Activated naive CD4-positive, alpha-beta T cell treated with anti-CD3 and anti-CD28 coated beads, Interleukin-2, amount 50 U/mL, for 16 hours (primary cell): ENCODE measurements around the gene GUCA1A.
"Not testable (repeated sequence)": the region's sequence is repeated elsewhere in the genome, so short reads cannot be mapped to it uniquely, and the experiment has no call there.

Experiments
- DNase-seq: peaks from one replicate; pipeline ENCODE4 v3.0.0-alpha.2; 2020

The GUCA1A gene

DNA sequence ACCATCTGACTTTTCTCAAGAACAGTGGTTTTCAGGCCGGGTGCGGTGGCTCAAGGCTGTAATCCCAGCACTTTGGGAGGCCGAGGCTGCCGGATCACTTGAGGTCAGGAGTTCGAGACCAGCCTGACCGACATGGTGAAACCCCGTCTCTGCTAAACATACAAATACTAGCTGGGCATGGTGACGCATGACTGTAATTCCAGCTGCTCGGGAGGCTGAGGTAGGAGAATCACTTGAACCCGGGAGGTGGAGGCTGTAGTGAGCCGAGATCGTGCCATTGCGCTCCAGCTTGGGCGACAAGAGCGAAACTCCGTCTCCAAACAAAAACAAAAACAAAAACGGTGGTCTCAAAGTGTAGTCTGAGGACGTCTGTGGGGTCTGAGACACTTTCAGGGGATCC is 43.3 kb downstream of the GUCA1A start:
- DNase-seq = not testable (repeated sequence)

DNA sequence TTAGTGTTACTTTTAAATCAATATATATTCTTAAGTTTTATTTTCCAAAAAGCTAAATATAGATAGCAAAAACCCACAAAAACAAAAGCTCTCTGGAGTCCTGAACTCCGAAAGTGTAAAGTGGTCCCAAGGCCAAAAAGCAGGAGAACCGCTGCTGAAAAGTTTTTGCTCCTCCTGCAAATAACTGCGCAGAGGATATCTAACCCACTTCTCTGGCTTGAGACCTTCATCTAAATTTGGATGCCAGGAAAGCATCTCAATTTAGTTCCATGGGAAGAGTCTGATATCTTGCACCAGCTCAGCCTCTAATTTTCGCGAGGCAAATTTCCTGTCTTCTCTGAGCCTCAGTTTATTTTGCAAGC is 44.0 kb downstream of the GUCA1A start:
- no peak for DNase-seq

DNA sequence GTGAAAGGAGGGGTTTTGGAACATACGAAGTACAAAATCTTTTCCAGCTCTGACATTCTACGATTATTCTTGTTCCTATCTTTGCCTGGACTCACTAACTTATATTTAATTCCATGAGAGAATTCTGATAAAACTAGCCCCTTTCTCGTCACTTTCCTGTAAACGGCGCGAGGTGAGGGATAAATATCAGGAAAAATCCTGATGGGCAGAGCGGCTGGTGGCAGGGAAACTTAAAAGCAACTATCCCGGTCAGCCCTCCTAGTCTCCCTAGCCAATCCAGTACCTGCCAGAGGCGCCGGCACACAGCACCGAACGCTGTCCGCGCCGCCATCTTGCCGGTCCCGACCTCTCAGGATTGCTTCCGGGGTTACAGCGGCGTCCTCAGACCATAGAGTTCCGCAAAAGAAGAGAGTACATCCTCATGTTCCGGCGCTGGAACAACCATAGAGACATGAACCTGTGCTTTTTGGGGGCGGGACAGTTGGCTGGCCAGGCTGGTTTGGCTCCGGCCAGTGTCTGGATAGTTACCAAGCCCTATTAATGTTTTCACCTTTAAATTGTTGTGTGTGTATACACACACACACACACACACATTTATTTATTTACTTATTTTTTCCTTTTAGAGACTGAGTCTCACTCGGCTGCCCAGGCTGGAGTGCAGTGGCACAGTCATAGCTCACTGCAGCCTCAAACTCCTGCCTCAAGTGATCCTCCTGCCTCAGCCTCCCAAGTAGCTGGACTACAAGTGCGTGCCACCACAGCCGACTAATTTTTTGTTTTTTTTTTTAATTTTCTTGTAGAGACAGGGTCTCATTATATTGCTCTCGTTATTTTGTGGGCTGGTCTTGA is 44.6 kb downstream of the GUCA1A start, which contains the start of gene MRPS10:
Gene MRPS10, minus strand, starts transcription at position 343 of the 849 bp plus-strand sequence. Its CDS starts 12 bp downstream, at position 331.
- peak; percentile 89 for DNase-seq

DNA sequence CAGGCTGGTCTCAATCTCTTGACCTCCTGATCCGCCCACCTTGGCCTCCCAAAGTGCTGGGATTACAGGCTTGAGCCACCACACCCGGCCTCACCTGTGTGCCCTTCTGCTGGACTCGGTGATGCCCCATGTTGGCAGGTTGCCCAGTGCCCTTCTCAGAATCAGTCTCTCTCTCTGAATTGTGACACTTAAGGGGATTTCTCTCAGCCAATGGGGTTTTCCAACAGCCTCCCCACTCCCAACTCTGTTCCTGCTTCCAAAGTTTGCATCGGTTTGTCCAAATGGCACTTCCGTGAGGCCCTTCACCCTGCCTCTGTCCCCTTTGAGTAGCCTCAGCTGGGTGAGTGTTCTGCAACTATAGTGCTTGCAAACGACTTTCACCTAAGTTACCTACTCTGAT is 47.6 kb downstream of the GUCA1A start:
- no peak for DNase-seq

DNA sequence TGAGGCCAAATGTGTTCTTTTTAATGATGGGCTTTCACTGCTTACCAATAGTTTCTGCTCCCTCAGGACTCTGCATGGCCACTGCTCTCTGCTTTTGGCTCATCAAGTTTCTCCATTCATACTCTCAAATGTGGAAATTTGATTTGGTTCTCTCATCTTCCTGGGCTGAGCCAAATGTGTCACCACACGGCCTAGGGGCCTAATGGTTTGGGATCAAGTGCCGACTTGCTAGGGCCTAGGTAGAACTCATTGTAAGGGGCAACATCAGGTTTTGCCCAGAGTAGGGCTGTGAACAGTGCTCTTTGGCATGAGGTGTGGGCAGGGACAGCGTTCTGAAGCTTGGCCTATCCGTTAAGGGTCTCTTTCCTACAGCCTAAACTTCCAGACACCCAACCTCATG is 48.4 kb downstream of the GUCA1A start:
- no peak for DNase-seq

DNA sequence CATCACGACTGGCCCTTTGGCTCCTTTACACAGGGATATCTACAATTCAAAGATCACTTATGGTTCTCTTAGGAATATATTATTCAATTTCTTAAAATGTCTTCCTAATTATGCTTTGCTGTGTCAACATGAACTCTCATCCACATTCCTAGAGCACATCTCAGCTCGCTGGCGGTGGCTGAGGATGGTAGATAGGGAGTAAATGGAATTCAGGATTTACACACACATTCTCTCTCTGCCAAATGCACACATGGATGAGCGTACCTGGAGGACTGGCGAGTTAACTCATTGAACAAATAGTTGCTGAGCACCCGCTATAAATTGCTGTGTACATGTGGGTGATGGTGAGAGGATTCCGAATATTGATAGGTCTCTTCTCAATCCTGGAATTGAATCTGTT is 49.3 kb downstream of the GUCA1A start:
- DNase-seq = no peak

DNA sequence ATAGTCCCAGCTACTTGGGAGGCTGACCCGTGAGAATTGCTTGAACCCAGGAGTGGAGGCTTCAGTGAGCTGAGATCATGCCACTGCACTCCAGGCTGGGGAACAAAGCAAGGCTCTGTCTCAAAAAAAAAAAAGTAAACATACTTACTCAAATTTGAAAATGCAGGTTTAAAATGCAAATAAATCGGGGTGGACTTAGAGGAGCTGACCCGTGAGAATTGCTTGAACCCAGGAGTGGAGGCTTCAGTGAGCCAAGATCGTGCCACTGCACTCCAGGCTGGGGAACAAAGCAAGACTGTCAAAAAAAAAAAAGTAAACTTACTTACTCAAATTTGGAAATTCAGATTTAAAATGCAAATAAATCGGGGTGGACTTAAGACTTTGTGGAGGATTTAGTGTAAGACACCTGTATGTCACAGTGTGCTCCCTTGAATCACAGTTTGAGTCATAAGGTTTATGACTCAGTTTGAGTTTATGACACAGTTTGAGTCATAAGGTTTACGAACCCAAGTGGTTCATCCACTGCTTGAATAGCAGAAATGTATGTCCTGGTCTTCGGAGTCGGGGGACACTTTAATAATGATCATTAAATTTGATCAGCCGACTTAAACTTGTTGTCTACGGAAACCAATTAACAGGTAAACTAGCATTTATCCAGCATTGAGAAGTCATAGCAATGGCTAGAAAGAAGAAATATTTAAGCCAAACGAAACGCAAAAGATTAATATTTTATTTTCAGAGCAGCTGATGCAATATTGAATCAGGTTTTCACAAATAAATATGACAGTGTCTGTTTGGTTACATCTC is 51.3 kb downstream of the GUCA1A start:
- no peak for DNase-seq

DNA sequence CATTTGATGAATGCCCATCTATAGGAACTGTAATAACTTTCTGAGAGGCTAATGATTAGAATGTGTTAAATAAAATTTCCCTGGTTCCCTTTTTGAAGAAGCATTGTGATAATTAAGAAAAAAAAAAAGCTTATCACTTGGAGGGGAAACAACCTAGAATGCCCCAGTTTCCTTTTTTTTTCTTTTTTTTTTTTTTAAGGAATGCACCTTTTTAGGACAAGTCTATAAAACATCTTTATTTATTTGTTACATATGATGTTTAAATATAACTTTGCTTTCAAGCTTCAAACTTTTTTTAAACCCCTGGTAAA is 51.8 kb downstream of the GUCA1A start:
- DNase-seq = no peak

DNA sequence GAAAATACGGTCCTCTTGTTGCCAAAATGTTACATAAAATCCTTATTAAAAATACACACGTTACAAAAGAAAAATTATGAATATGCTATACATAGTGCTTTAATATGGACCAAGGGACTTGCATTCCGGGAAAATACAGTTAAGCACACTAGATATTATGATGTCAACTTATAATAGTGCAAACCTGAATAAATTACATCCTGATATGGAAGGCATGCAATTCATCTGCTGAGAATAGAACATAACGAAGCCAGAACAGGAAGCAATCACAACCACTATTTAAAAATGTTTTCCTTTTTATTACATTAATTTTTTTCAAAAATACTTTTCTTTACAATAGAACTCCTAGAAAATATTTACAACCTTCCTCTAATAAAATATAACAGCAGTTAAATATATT is 52.3 kb downstream of the GUCA1A start:
- no peak for DNase-seq

DNA sequence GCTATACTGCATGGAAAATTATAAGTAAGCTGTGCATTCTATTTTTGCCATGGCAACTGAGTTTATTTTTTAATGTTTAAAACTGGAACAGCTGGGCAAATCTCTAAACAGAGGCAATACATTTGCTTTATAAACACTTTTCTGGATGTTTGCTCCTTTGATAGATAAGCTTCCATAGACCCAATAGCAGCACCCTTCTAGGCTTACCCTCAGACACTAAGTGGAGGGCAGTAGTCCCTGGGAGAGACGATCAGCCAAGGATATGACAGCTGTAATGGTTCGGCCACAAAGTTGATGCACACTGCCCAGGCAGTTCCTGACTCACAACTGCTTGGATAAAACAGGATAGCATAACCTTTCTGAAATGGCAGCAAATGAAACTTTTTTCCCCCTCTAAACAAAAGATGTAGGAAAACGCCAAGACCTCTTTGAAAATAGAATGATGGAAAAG is 53.0 kb downstream of the GUCA1A start:
- no peak for DNase-seq

DNA sequence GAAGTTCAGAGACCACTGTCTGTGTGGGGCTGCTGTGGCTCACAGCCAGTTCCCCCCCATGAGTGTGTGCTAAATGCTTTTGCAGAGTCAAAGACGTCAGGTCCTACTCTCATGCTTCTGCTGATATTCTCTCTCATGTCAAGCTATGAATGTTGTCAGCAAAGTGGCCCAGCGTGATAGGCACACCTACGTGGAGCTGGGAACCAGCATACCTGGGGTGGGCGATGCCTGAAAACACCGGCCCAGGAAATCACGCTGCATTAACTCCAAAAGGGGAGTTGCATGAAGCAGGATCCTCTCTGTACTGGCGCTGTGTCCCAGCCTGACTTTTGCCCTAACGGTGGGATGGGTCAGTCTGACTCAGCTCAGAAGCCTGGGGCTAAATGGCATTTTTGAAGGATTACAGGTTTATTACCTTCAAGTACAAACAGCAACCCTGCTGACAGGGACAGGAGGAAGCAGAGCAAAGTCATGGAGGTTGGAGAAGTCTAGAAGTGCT is 53.5 kb downstream of the GUCA1A start:
- DNase-seq = no peak

DNA sequence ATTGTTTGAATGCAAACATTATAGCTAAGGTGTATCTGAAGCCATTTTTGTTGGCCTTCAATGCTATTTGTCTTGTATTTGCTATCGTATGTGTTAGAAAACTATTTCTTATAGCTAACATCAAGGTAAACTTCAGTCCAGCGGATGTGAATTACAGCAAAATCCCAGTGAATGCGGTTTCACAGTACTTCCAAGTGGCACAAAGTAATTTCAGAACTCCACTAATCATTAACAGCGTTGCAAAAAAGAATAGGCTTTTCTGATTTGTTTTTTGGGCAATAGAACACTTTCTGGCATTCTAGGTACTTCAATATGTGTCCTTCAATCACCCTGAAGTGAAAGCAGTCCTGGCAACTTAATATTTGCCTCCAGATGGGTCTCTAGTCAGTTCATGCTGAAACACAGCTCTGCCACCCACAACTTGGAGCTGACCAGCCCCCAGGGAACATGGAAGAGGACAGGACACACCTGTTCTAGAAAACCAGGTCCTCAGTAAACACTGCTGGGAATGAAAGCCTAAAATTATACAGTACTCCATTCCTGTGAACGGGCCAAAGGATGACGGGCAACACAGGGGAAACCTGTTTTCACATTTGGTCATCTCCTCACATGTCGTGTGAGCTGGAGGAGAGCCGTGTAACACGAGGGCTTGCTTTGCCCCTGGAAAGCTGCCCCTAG is 54.1 kb downstream of the GUCA1A start:
- DNase-seq = no peak

DNA sequence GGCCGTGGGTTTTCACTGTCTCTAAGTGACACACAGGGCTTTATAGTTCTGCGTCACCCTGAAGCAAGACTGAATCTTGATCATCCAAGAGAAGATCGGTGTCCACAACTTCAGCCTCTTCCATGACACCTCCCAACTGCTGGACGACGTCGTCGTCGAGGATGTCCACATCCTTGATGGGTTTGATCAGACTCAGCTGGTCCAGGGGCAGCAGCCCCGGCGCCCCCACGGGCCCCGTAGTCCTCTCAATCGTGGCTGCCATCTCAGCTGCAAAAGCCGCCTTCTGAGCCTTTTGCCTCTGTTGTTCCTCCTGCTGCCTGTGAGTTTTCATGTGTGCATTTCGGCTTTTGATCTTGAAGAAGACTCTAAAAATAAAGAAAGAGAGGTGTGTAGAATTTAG is 55.1 kb downstream of the GUCA1A start:
- no peak for DNase-seq
